K562 (cell line): ENCODE data around the gene KAT2B. TPM values are rescaled to one million over a fixed set of nuclear protein-coding genes. Genes with fewer than 3 reads are reported as not detected.

Experiments
- ATAC-seq: fragments of 200-7000 bp; cut with Tn5 transposase; 3 replicates; pipeline ENCODE4 v1.9.1; 2020; ENCODE audit warnings: moderate library complexity
- BruUV-seq: library from RNA; stranded (reverse); fragments of 400-500 nt; replicated peaks from 2 replicates; lab custom pipeline; 2021; lab: Mats Ljungman, UMichigan
- CTCF ChIA-PET: fragments of 300-600 bp; formaldehyde crosslinking; extraction: SDS; loops from one replicate; lab custom pipeline; 2021; ENCODE audit warnings: low intra/inter-chr PET ratio; lab: Yijun Ruan, JAX
- POLR2A ChIA-PET: fragments of 300-600, 350-650 bp; sonication (Branson Sonifier 250); formaldehyde crosslinking; extraction: SDS; loops from one replicate; lab custom pipeline; 2021; ENCODE audit warnings: antibody characterized with exemption, inconsistent platforms; lab: Yijun Ruan, JAX
- DNase-seq, 4 experiments: peaks; one replicate each; pipeline versions ENCODE4 v3.0.0 to v3.0.0-alpha.2; 2011 to 2018; ENCODE audit warnings: low spot score in 3 of 4, mixed read lengths in 3 of 4; ENCODE audit errors: extremely low read depth in 1 of 4
- FAIRE-seq: peaks from 2 replicates; lab custom pipeline; 2011; peaks lifted over from hg19 to GRCh38; lab: Jason Lieb, UNC
- H2AFZ ChIP-seq: 2 replicates; pipeline ENCODE4 v1.6.0; 2011; ENCODE audit warnings: low read depth, low read length, control low read depth, inconsistent platforms
- H3K27ac ChIP-seq: fragments of 200-600 bp; 3 replicates; pipeline ENCODE4 v1.8.0; 2011; ENCODE audit warnings: low read depth, mild to moderate bottlenecking, control low read depth, inconsistent platforms, low read length, moderate library complexity, mixed read lengths; ENCODE audit errors: extremely low read depth
- H3K27me3 ChIP-seq, 2 experiments: fragments of 300-600 bp in 1 of 2; 2 replicates in 1 of 2; 3 replicates in 1 of 2; pipeline versions ENCODE4 v1.6.0 to v1.8.0; 2011; ENCODE audit warnings: inconsistent platforms in 2 of 2, low read length in 2 of 2, mild to moderate bottlenecking in 1 of 2, mixed read lengths in 1 of 2, moderate library complexity in 1 of 2; ENCODE audit not compliant: control insufficient read depth in 2 of 2, insufficient read depth in 2 of 2
- H3K36me3 ChIP-seq: fragments of 300-600 bp; 3 replicates; pipeline ENCODE4 v1.8.0; 2011; ENCODE audit warnings: mild to moderate bottlenecking, low read length, inconsistent platforms; ENCODE audit not compliant: control insufficient read depth, insufficient read depth
- H3K4me1 ChIP-seq, 2 experiments: fragments of 200-600 bp in 1 of 2; replicated peaks in 1 of 2; 2 replicates in 1 of 2; 3 replicates in 1 of 2; pipeline versions ENCODE4 v1.5.1 to v1.8.0; 2011; ENCODE audit warnings: inconsistent platforms in 2 of 2, low read length in 2 of 2, mild to moderate bottlenecking in 1 of 2, mixed read lengths in 1 of 2, moderate library complexity in 1 of 2; ENCODE audit not compliant: control insufficient read depth in 2 of 2, insufficient read depth in 2 of 2
- H3K4me2 ChIP-seq: 2 replicates; pipeline ENCODE4 v1.6.1; 2011; ENCODE audit warnings: low read length, control low read depth, inconsistent platforms, mixed read lengths; ENCODE audit not compliant: insufficient read depth
- H3K4me3 ChIP-seq: fragments of 200-600 bp; sonication (generic), shearing (Covaris generic); 2 replicates; pipeline ENCODE4 v1.5.1; 2016; ENCODE audit warnings: control low read depth, inconsistent platforms
- H3K79me2 ChIP-seq: fragments of 200-600 bp; 3 replicates; pipeline ENCODE4 v1.8.0; 2011; ENCODE audit warnings: low read length, inconsistent platforms; ENCODE audit not compliant: control insufficient read depth, insufficient read depth
- H3K9ac ChIP-seq, 2 experiments: 2 replicates each; pipeline versions ENCODE4 v1.6.0 to v1.6.1; 2011; ENCODE audit warnings: low read depth in 2 of 2, low read length in 2 of 2, control low read depth in 1 of 2, inconsistent platforms in 1 of 2, mild to moderate bottlenecking in 1 of 2, mixed read lengths in 1 of 2; ENCODE audit not compliant: insufficient read depth in 1 of 2
- H3K9me1 ChIP-seq: one replicate; pipeline ENCODE4 v1.6.0; 2011; ENCODE audit warnings: inconsistent platforms, mild to moderate bottlenecking, low read length, moderate library complexity; ENCODE audit not compliant: control insufficient read depth, insufficient read depth
- H3K9me3 ChIP-seq: replicated peaks from 2 replicates; pipeline ENCODE4 v1.5.1; 2011; ENCODE audit warnings: low read depth, low read length, inconsistent platforms; ENCODE audit not compliant: control insufficient read depth, insufficient read depth
- H4K20me1 ChIP-seq: replicated peaks from 2 replicates; pipeline ENCODE4 v1.6.1; 2011; ENCODE audit warnings: low read length, inconsistent platforms, mixed read lengths; ENCODE audit not compliant: control insufficient read depth, insufficient read depth
- ADNP ChIP-seq: fragments of 200-800 bp; sonication (Bioruptor generic); IDR thresholded peaks from 2 replicates; pipeline ENCODE4 v1.6.1; 2016; ENCODE audit warnings: missing genetic modification characterization, missing compliant biosample characterization
- COPS2 ChIP-seq: fragments of 450-650 bp; conservative IDR thresholded peaks from 2 replicates; pipeline ENCODE4 v1.6.1; 2016; ENCODE audit warnings: mild to moderate bottlenecking, moderate library complexity
- DMBX1 ChIP-seq: fragments of 250-450 bp; sonication (Bioruptor Pico); IDR thresholded peaks from 2 replicates; pipeline ENCODE4 v1.8.0; 2022; ENCODE audit warnings: inconsistent platforms, mild to moderate bottlenecking, moderate library complexity, borderline replicate concordance
- HBP1 ChIP-seq: fragments of 450-650 bp; formaldehyde crosslinking; IDR thresholded peaks from 2 replicates; pipeline ENCODE4 v1.4.0; 2022; ENCODE audit warnings: missing genetic modification characterization
- PHF21A ChIP-seq: fragments of 450-650 bp; IDR thresholded peaks from 2 replicates; pipeline ENCODE4 v1.6.1; 2017; ENCODE audit warnings: low read depth, borderline replicate concordance
- POLR2H ChIP-seq: IDR thresholded peaks from 2 replicates; pipeline ENCODE4 v1.6.1; 2016; ENCODE audit warnings: missing genetic modification characterization, low read depth, mild to moderate bottlenecking, control low read depth, missing compliant biosample characterization, moderate library complexity
- SREBF1 ChIP-seq: fragments of 150-350 bp; IDR thresholded peaks from 2 replicates; pipeline ENCODE4 v1.6.1; 2014; ENCODE audit warnings: antibody characterized with exemption, low read depth, low read length, borderline replicate concordance
- TGIF2 ChIP-seq: sonication (generic); formaldehyde crosslinking; IDR thresholded peaks from 2 replicates; pipeline ENCODE4 v1.8.1; 2022; ENCODE audit warnings: mild to moderate bottlenecking, missing genetic modification reagents, moderate library complexity
- ZBED1 ChIP-seq: IDR thresholded peaks from 2 replicates; pipeline ENCODE4 v1.6.1; 2014
- ZNF324 ChIP-seq: fragments of 250-450 bp; sonication (Bioruptor Pico); IDR thresholded peaks from 2 replicates; pipeline ENCODE4 v1.4.0; 2020; ENCODE audit warnings: mild to moderate bottlenecking
- ZNF347 ChIP-seq: fragments of 450-650 bp; formaldehyde crosslinking; IDR thresholded peaks from 2 replicates; pipeline ENCODE4 v1.4.0; 2020; ENCODE audit warnings: low read depth, mild to moderate bottlenecking, moderate library complexity
- ZNF507 ChIP-seq: conservative IDR thresholded peaks from 2 replicates; pipeline ENCODE4 v1.6.1; 2017; ENCODE audit warnings: missing genetic modification characterization, missing compliant biosample characterization
- WGBS: fragments of 100-300 bp; shearing (Covaris generic); methylation state at CpG from one replicate; pipeline ENCODE4 v1.1.6; 2016; ENCODE audit warnings: low coverage, mixed read lengths; ENCODE audit not compliant: insufficient coverage; ENCODE audit errors: missing lambda C conversion rate; 5-methylcytosine and 5-hydroxymethylcytosine counted together
- in situ Hi-C: fragments of 300-500 bp; cut with MboI; formaldehyde crosslinking; loops from 4 replicates; pipeline ENCODE4 v1.15.0; 2018; ENCODE audit warnings: inconsistent platforms, mixed read lengths
- intact Hi-C: fragments of 100-400 bp; cut with micrococcal nuclease; formaldehyde crosslinking; loops from 2 replicates; pipeline ENCODE4 v1.14.2; 2022
- polyA plus RNA-seq, 8 experiments: library from polyadenylated mRNA; depleted of rRNA in 4 of 8; stranded (reverse) in 5 of 8; unstranded in 3 of 8; fragments of >200 nt; fragmentation: Nextera tagmentation in 2 of 8; fragmentation: Illumina TruSeq in 1 of 8; extraction: Ambion mirVana in 2 of 8; extraction: Trizol in 1 of 8; gene quantifications; 2 replicates each; pipeline versions ENCODE4 v1.2.1 to v1.2.3, GENCODE V29; 2011 to 2014; ENCODE audit warnings: inconsistent platforms in 1 of 8, missing spikeins in 1 of 8
- total RNA-seq, 7 experiments: library from RNA; depleted of rRNA in 6 of 7; stranded (reverse); fragments of >200 nt in 6 of 7; fragmentation: Illumina TruSeq in 2 of 7; extraction: Trizol in 2 of 7; gene quantifications; 2 replicates each; pipeline versions ENCODE4 v1.2.1 to v1.2.3, GENCODE V29; 2011 to 2021; ENCODE audit warnings: low replicate concordance in 1 of 7
- TF ChIP-seq, protein P1 (sequence below): fragments of 250-450 bp; sonication (Bioruptor Pico); IDR thresholded peaks from 2 replicates; pipeline ENCODE4 v1.5.0; 2020; ENCODE audit warnings: mild to moderate bottlenecking
- TF ChIP-seq, protein P2 (sequence below): fragments of 250-450 bp; sonication (Bioruptor Pico); IDR thresholded peaks from 2 replicates; pipeline ENCODE4 v1.4.0; 2020

KAT2B gene
- total and polyA plus RNA-seq, 9 of the 15 experiments (the other 6 are each of a cell fraction or from before 2014, with no cell fraction given): 3.3 to 14.9 (median 12.2) TPM

DNA sequence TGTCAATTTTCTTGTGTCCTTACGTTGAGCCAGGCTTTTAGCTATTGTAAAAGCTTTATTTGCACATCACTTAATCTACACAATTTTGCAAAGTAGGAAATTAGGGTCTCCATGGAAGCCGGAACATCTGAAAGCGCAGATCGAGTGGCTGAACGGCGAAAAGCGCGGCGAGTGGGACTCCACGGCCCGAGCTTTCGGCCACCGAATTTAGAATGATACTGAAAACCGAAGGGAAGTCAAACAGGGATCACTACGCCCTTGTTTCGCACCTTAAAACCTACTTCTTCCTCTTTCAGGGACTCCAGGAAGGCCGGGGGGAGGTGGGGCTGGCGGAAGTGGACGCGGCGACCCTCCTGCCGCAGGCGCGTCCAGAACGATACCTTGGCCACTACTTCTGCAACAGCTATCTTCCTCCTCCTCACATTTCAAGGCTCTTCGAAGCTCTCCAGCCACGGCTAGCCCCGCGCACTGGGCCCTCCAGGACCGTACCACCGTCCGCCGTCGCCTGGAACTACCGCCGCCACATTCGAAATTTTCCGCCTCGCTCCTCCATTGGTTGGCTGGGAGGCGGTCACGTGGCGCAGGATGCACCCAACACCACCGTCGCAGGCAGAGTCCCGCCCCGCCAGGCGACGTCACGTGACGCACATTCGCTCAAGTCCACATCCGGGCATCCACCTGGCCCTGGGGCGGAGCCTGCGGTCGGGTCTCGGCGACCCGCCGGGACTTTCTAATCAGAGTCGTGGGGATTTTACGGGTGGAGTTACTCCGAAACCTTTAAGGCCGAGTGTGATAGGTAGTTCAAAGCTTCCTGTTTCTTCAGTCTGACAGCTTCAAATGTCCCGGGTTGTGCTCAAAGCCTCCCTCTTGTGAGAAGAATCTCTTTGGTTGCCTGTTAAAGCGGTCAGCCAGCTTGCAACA, 145.7 kb downstream of the KAT2B start, which contains the start of gene SGO1:
Gene SGO1, minus strand, starts transcription at position 528 of the 921 bp plus-strand sequence. CDS start 2,179 bp downstream, outside the sequence.
- DNase-seq: peak; percentile 98 to 100 (median 99)
- CTCF ChIA-PET: interaction anchor here (0.7 kb wide), 1 partner anchor 40 kb away, joined by 3 read pairs; no protein-coding TSS in a partner anchor
- Histone ChIP-seq H3K4me3 (peak within 1 kb of the TSS; percentile 61), H3K4me2 (peak within 1 kb of the TSS; percentile 89), H3K4me1 (peaks cover 0 to 8% of the 10 kb centered on the region in 2 experiments; a peak in 2 of 5 replicates), H3K9ac (peak within 1 kb of the TSS; percentile 92 to 97), H3K27me3 (no peaks in the 10 kb centered on the region), H3K9me3 (no peaks in the 10 kb centered on the region), H3K9me1 (no peaks in the 10 kb centered on the region), H4K20me1 (no peaks in the 10 kb centered on the region), H3K36me3 (peaks cover 25% of the 10 kb centered on the region), H2AFZ (peak within 1 kb of the TSS; percentile 97), H3K79me2 (peaks cover 35% of the 10 kb centered on the region), H3K27ac (peak within 1 kb of the TSS; percentile 94)
- POLR2A ChIA-PET: interaction anchor here (0.6 to 1.8 kb wide), 20 partner anchors 8 to 298 kb away, joined by 3 to 11 read pairs (median 4); no protein-coding TSS in a partner anchor
- in situ Hi-C loops (no loop called here), intact Hi-C loops (loop anchor here (1.0 to 5.0 kb wide), 5 partner anchors 136 to 1039 kb away; partner anchors contain the start of genes KCNH8 and RAB5A)
- peak; percentile 94 for ATAC-seq
- 1% methylated on average over 65 of the region's 65 CpGs for WGBS
- BruUV-seq: TSS peak; percentile 70
- peak; percentile 99 for FAIRE-seq
- TF ChIP-seq DMBX1 (CRISPR knock-in tag) (0 out of 2 replicates have a peak, but pooled peaks have one; percentile 28), ZNF324 (no peak; the same call in 1 of the 2 replicates), POLR2H (tag) (peak; percentile 89), ZNF347 (CRISPR knock-in tag) (no peak), ADNP (tag) (no peak), SREBF1 (peak; percentile 79; the same call in 1 of the 2 replicates), COPS2 (no peak), ZNF507 (no peak), ZBED1 (peak; percentile 28; the same call in 1 of the 2 replicates), HBP1 (CRISPR knock-in tag) (0 out of 2 replicates have a peak, but pooled peaks have one; percentile 58), TGIF2 (no peak), PHF21A (peak; percentile 82; the same call in 1 of the 2 replicates)
- TF ChIP-seq, protein P1, sequence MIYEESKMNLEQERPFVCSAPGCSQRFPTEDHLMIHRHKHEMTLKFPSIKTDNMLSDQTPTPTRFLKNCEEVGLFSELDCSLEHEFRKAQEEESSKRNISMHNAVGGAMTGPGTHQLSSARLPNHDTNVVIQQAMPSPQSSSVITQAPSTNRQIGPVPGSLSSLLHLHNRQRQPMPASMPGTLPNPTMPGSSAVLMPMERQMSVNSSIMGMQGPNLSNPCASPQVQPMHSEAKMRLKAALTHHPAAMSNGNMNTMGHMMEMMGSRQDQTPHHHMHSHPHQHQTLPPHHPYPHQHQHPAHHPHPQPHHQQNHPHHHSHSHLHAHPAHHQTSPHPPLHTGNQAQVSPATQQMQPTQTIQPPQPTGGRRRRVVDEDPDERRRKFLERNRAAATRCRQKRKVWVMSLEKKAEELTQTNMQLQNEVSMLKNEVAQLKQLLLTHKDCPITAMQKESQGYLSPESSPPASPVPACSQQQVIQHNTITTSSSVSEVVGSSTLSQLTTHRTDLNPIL (CRISPR knock-in tag): no peak
- TF ChIP-seq, protein P2, sequence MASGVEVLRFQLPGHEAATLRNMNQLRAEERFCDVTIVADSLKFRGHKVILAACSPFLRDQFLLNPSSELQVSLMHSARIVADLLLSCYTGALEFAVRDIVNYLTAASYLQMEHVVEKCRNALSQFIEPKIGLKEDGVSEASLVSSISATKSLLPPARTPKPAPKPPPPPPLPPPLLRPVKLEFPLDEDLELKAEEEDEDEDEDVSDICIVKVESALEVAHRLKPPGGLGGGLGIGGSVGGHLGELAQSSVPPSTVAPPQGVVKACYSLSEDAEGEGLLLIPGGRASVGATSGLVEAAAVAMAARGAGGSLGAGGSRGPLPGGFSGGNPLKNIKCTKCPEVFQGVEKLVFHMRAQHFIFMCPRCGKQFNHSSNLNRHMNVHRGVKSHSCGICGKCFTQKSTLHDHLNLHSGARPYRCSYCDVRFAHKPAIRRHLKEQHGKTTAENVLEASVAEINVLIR (CRISPR knock-in tag): peak; percentile 77
